K562 (cell line): ENCODE results near the gene SYNRG. TPM values are rescaled to one million over a fixed set of nuclear protein-coding genes. Genes with fewer than 3 reads are reported as not detected.
A peak's percentile ranks its signal among the peaks of the same experiment; 100 is the strongest.

Experiments used
- C11orf30 ChIP-seq: fragments of 450-650 bp; IDR thresholded peaks from 2 replicates; pipeline ENCODE4 v1.6.1; 2016; ENCODE audit warnings: low read depth, mild to moderate bottlenecking
- CSDE1 ChIP-seq, 2 experiments: fragments of 450-650 bp; IDR thresholded peaks; 2 replicates each; pipeline ENCODE4 v1.6.1; 2016; ENCODE audit warnings: mild to moderate bottlenecking in 1 of 2
- CTBP1 ChIP-seq: fragments of 450-650 bp; IDR thresholded peaks from 2 replicates; pipeline ENCODE4 v1.6.1; 2016; ENCODE audit warnings: borderline replicate concordance
- FOSL1 ChIP-seq: fragments of 200-800 bp; sonication (Bioruptor generic); conservative IDR thresholded peaks from 2 replicates; pipeline ENCODE4 v1.6.1; 2016; ENCODE audit warnings: missing genetic modification characterization, missing compliant biosample characterization
- HDGF ChIP-seq: fragments of 450-650 bp; IDR thresholded peaks from 2 replicates; pipeline ENCODE4 v1.6.1; 2016
- HMG20B ChIP-seq: fragments of 250-450 bp; sonication (Bioruptor Pico); IDR thresholded peaks from 2 replicates; pipeline ENCODE4 v1.5.0; 2021; ENCODE audit warnings: mild to moderate bottlenecking
- IFI16 ChIP-seq: fragments of 250-450 bp; sonication (Bioruptor Pico); IDR thresholded peaks from 2 replicates; pipeline ENCODE4 v2.1.2; 2022; ENCODE audit warnings: mild to moderate bottlenecking, inconsistent platforms
- JUND ChIP-seq, 2 experiments: IDR thresholded peaks; 2 replicates in 1 of 2; 3 replicates in 1 of 2; pipeline ENCODE4 v1.6.1; 2011; ENCODE audit warnings: borderline replicate concordance in 2 of 2, low read depth in 2 of 2, low read length in 2 of 2, improper control_type of control experiment in 1 of 2, missing biosample characterization in 1 of 2, missing genetic modification characterization in 1 of 2, missing genetic modification reagents in 1 of 2
- MAFG ChIP-seq: fragments of 450-650 bp; conservative IDR thresholded peaks from 2 replicates; pipeline ENCODE4 v1.6.1; 2016; ENCODE audit warnings: missing genetic modification characterization, missing compliant biosample characterization
- PHF8 ChIP-seq: fragments of 200-600 bp; sonication (generic); IDR thresholded peaks from 2 replicates; pipeline ENCODE4 v1.6.1; 2012; ENCODE audit warnings: mixed run types, mild to moderate bottlenecking, inconsistent platforms, low read length, moderate library complexity, borderline replicate concordance
- SNIP1 ChIP-seq: fragments of 450-650 bp; IDR thresholded peaks from 2 replicates; pipeline ENCODE4 v1.7.1; 2017; ENCODE audit warnings: low read depth, mild to moderate bottlenecking
- SRSF7 ChIP-seq: fragments of 200-400 bp; formaldehyde crosslinking; optimal IDR thresholded peaks from 2 replicates; pipeline ENCODE3; 2017; ENCODE audit warnings: mild to moderate bottlenecking, low read depth, low read length
- TRIM25 ChIP-seq: fragments of 450-650 bp; IDR thresholded peaks from 2 replicates; pipeline ENCODE4 v1.7.0; 2016; ENCODE audit warnings: borderline replicate concordance
- TSC22D4 ChIP-seq: fragments of 450-650 bp; IDR thresholded peaks from 2 replicates; pipeline ENCODE4 v1.6.1; 2016; ENCODE audit warnings: missing genetic modification characterization, missing biosample characterization, control low read depth
- YY1 ChIP-seq, 3 experiments: IDR thresholded peaks; 2 replicates each; pipeline ENCODE4 v1.6.1; 2011; ENCODE audit warnings: low read length in 2 of 3, mild to moderate bottlenecking in 2 of 3, moderate library complexity in 2 of 3, borderline replicate concordance in 1 of 3, control low read depth in 1 of 3, low read depth in 1 of 3; ENCODE audit not compliant: insufficient read depth in 3 of 3, insufficient replicate concordance in 2 of 3, control insufficient read depth in 1 of 3, insufficient read length in 1 of 3; ENCODE audit errors: extremely low read depth in 1 of 3
- ZBTB12 ChIP-seq: fragments of 250-450 bp; sonication (Bioruptor Pico); IDR thresholded peaks from 2 replicates; pipeline ENCODE4 v1.4.0; 2020
- ZFP30 ChIP-seq: fragments of 250-450 bp; sonication (Bioruptor Pico); IDR thresholded peaks from 2 replicates; pipeline ENCODE4 v1.8.0; 2022; ENCODE audit warnings: moderate library complexity, mild to moderate bottlenecking, inconsistent platforms, borderline replicate concordance
- ZNF232 ChIP-seq: sonication (generic); formaldehyde crosslinking; IDR thresholded peaks from 2 replicates; pipeline ENCODE4 v1.8.0; 2022; ENCODE audit warnings: mild to moderate bottlenecking, missing genetic modification reagents
- ZNF583 ChIP-seq: fragments of 250-450 bp; sonication (Bioruptor Pico); IDR thresholded peaks from 2 replicates; pipeline ENCODE4 v1.4.0; 2020
- ZNF609 ChIP-seq: sonication (generic); formaldehyde crosslinking; IDR thresholded peaks from 2 replicates; pipeline ENCODE4 v1.8.1; 2023; ENCODE audit warnings: missing genetic modification reagents, mild to moderate bottlenecking, borderline replicate concordance
- ZNF695 ChIP-seq: fragments of 450-650 bp; formaldehyde crosslinking; IDR thresholded peaks from 2 replicates; pipeline ENCODE4 v1.4.0; 2020; ENCODE audit warnings: mild to moderate bottlenecking, moderate library complexity
- polyA plus RNA-seq, 8 experiments: library from polyadenylated mRNA; depleted of rRNA in 4 of 8; stranded (reverse) in 5 of 8; unstranded in 3 of 8; fragments of >200 nt; fragmentation: Nextera tagmentation in 2 of 8; fragmentation: Illumina TruSeq in 1 of 8; extraction: Ambion mirVana in 2 of 8; extraction: Trizol in 1 of 8; gene quantifications; 2 replicates each; pipeline versions ENCODE4 v1.2.1 to v1.2.3, GENCODE V29; 2011 to 2014; ENCODE audit warnings: inconsistent platforms in 1 of 8, missing spikeins in 1 of 8
- total RNA-seq, 7 experiments: library from RNA; depleted of rRNA in 6 of 7; stranded (reverse); fragments of >200 nt in 6 of 7; fragmentation: Illumina TruSeq in 2 of 7; extraction: Trizol in 2 of 7; gene quantifications; 2 replicates each; pipeline versions ENCODE4 v1.2.1 to v1.2.3, GENCODE V29; 2011 to 2021; ENCODE audit warnings: low replicate concordance in 1 of 7

SYNRG gene
- total and polyA plus RNA-seq, 9 of the 15 experiments (the other 6 are each of a cell fraction or from before 2014, with no cell fraction given): 2.9 to 28.2 (median 15.1) TPM

- TF ChIP-seq JUND (IDR thresholded peaks at IDR 0.05; ENCODE audit: borderline replicate concordance, low read depth, low read length) (peak; percentile 20; the same call in 1 of the 2 replicates), JUND (tag; IDR thresholded peaks at IDR 0.05; ENCODE audit: borderline replicate concordance, low read depth, low read length) (no peak), MAFG (peak; percentile 57), HMG20B (CRISPR knock-in tag) (no peak), TRIM25 (no peak), HDGF (no peak), FOSL1 (tag) (peak; percentile 28; the same call in 1 of the 2 replicates), C11orf30 (peak; percentile 95), ZNF232 (no peak), ZNF583 (CRISPR knock-in tag) (no peak), PHF8 (no peak), ZNF695 (no peak), ZNF609 (CRISPR knock-in tag) (no peak), SNIP1 (no peak), ZBTB12 (no peak), CSDE1 (IDR thresholded peaks at IDR 0.05) (no peak), TSC22D4 (tag) (no peak), ZFP30 (no peak), IFI16 (CRISPR knock-in tag) (no peak), SRSF7 (no peak), CTBP1 (no peak), YY1 (IDR thresholded peaks at IDR 0.05; ENCODE audit: borderline replicate concordance in 1 of 3, control insufficient read depth in 1 of 3, extremely low read depth in 1 of 3, insufficient read depth in 3 of 3, insufficient read length in 1 of 3, insufficient replicate concordance in 2 of 3, low read depth in 1 of 3, low read length in 2 of 3) (peak in 2 of 3 experiments; percentile 40 to 78)
These were observed 120.5 kb downstream of the SYNRG start (continued) for GRCh38 chr17:37488607-37489196.
